ENCODE results near the gene ABHD6.

ABHD6 gene

GRCh38 chr3:58307639-58308215 is 70.1 kb downstream of the ABHD6 start:
- in situ Hi-C loops (cut with HindIII; ENCODE audit: low sequenced_read_pairs) = no loop called here

- in situ Hi-C loops (cut with HindIII; ENCODE audit: low sequenced_read_pairs) = no loop called here
Measured at GRCh38 chr3:58308728-58309127, 71.1 kb downstream of the ABHD6 start.

GRCh38 chr3:58317811-58318210 is 80.2 kb downstream of the ABHD6 start:
- in situ Hi-C loops (cut with HindIII; ENCODE audit: low sequenced_read_pairs) = no loop called here

- in situ Hi-C loops (cut with HindIII; ENCODE audit: low sequenced_read_pairs) = loop anchor here (5.0 kb wide), 1 partner anchor 91 kb away; no protein-coding TSS in a partner anchor
Measured at GRCh38 chr3:58321791-58322190, 84.2 kb downstream of the ABHD6 start.

GRCh38 chr3:58322793-58323192 is 85.2 kb downstream of the ABHD6 start:
- in situ Hi-C loops (cut with HindIII; ENCODE audit: low sequenced_read_pairs) = loop anchor here (5.0 kb wide), 1 partner anchor 90 kb away; no protein-coding TSS in a partner anchor

GRCh38 chr3:58323529-58324390 is 86.2 kb downstream of the ABHD6 start:
- in situ Hi-C loops (cut with HindIII; ENCODE audit: low sequenced_read_pairs) = loop anchor here (5.0 kb wide), 1 partner anchor 89 kb away; no protein-coding TSS in a partner anchor

- in situ Hi-C loops (cut with HindIII; ENCODE audit: low sequenced_read_pairs) = loop anchor here (5.0 kb wide), 1 partner anchor 88 kb away; no protein-coding TSS in a partner anchor
Measured at GRCh38 chr3:58324391-58325390, 87.1 kb downstream of the ABHD6 start.

- in situ Hi-C loops (cut with HindIII; ENCODE audit: low sequenced_read_pairs) = no loop called here
Measured at GRCh38 chr3:58325525-58325992, 88.0 kb downstream of the ABHD6 start.

- in situ Hi-C loops (cut with HindIII; ENCODE audit: low sequenced_read_pairs) = no loop called here
Measured at GRCh38 chr3:58326267-58326900, 88.8 kb downstream of the ABHD6 start.

- in situ Hi-C loops (cut with HindIII; ENCODE audit: low sequenced_read_pairs) = no loop called here
Measured at GRCh38 chr3:58329150-58329921, 91.7 kb downstream of the ABHD6 start.

- in situ Hi-C loops (cut with HindIII; ENCODE audit: low sequenced_read_pairs) = no loop called here
Measured at GRCh38 chr3:58329922-58330413, 92.4 kb downstream of the ABHD6 start.

GRCh38 chr3:58331593-58332152 is 94.1 kb downstream of the ABHD6 start:
- in situ Hi-C loops (cut with HindIII; ENCODE audit: low sequenced_read_pairs) = no loop called here

- in situ Hi-C loops (cut with HindIII; ENCODE audit: low sequenced_read_pairs) = no loop called here
Measured at GRCh38 chr3:58332575-58333188, 95.1 kb downstream of the ABHD6 start, which contains the start of gene PXK. TSS of gene PXK (plus strand) at chr3:58332892. CDS start at chr3:58332989, 97 bp downstream.

GRCh38 chr3:58333206-58334012 is 95.8 kb downstream of the ABHD6 start:
- in situ Hi-C loops (cut with HindIII; ENCODE audit: low sequenced_read_pairs) = no loop called here

GRCh38 chr3:58334013-58334321 is 96.4 kb downstream of the ABHD6 start:
- in situ Hi-C loops (cut with HindIII; ENCODE audit: low sequenced_read_pairs) = no loop called here

- in situ Hi-C loops (cut with HindIII; ENCODE audit: low sequenced_read_pairs) = no loop called here
Measured at GRCh38 chr3:58334506-58334884, 96.9 kb downstream of the ABHD6 start.

- in situ Hi-C loops (cut with HindIII; ENCODE audit: low sequenced_read_pairs) = loop anchor here (5.0 kb wide), 1 partner anchor 47 kb away; no protein-coding TSS in a partner anchor
Measured at GRCh38 chr3:58335652-58335947, 98.0 kb downstream of the ABHD6 start.

Measured in endothelial cell of hepatic sinusoid (primary cell).